AG09319 (cell line): ENCODE results near the gene WDR64.

ENCODE experiments used
- DNase-seq: peaks from one replicate; pipeline ENCODE4 v3.0.0-alpha.2; 2010; ENCODE audit warnings: low read depth; ENCODE audit errors: extremely low read depth
- CTCF ChIP-seq: IDR thresholded peaks from 2 replicates; pipeline ENCODE4 v1.5.1; 2011; ENCODE audit warnings: low read depth, mild to moderate bottlenecking, inconsistent platforms, low read length, moderate library complexity

The WDR64 gene

GRCh38 chr1:241660424-241660972 lies 8.4 kb downstream of the WDR64 start:
- no peak for DNase-seq
- no peak for TF ChIP-seq CTCF

GRCh38 chr1:241666419-241666818 lies 14.3 kb downstream of the WDR64 start:
- TF ChIP-seq CTCF = no peak

GRCh38 chr1:241672301-241672700 lies 20.2 kb downstream of the WDR64 start:
- no peak for TF ChIP-seq CTCF
- no peak for DNase-seq

More at GRCh38 chr1:241666419-241666818, 14.3 kb downstream of the WDR64 start:
- DNase-seq = no peak

GRCh38 chr1:241674805-241675384 lies 22.8 kb downstream of the WDR64 start:
- TF ChIP-seq CTCF = no peak
- no peak for DNase-seq

- no peak for TF ChIP-seq CTCF
- no peak for DNase-seq
These were observed 23.9 kb downstream of the WDR64 start for GRCh38 chr1:241675983-241676382.

GRCh38 chr1:241677201-241677600 lies 25.1 kb downstream of the WDR64 start:
- TF ChIP-seq CTCF = no peak
- no peak for DNase-seq

GRCh38 chr1:241678536-241678935 lies 26.5 kb downstream of the WDR64 start:
- no peak for TF ChIP-seq CTCF
- no peak for DNase-seq
